GM23338 (cell line): ENCODE results near the gene PYGB.

Experiments used
- CREB1 ChIP-seq: fragments of 250-450 bp; sonication (Bioruptor Pico); IDR thresholded peaks from 2 replicates; pipeline ENCODE4 v1.5.0; 2020; ENCODE audit warnings: low read depth, mild to moderate bottlenecking, moderate library complexity
- EZH2 ChIP-seq: fragments of 200-600 bp; sonication (generic); IDR thresholded peaks from one replicate; pipeline ENCODE4 v1.8.0; 2017; ENCODE audit warnings: antibody characterized with exemption, mild to moderate bottlenecking, low read depth; ENCODE audit not compliant: unreplicated experiment
- EZH2phosphoT487 ChIP-seq: fragments of 200-600 bp; sonication (generic); IDR thresholded peaks from one replicate; pipeline ENCODE4 v1.8.1; 2018; ENCODE audit warnings: antibody characterized with exemption; ENCODE audit not compliant: unreplicated experiment
- JUNB ChIP-seq: IDR thresholded peaks from one replicate; pipeline ENCODE4 v1.6.1; 2016; ENCODE audit warnings: antibody characterized with exemption; ENCODE audit not compliant: unreplicated experiment
- NANOG ChIP-seq: IDR thresholded peaks from 2 replicates; pipeline ENCODE4 v1.6.1; 2016; ENCODE audit warnings: antibody characterized with exemption, borderline replicate concordance
- POLR2AphosphoS5 ChIP-seq: IDR thresholded peaks from 2 replicates; pipeline ENCODE4 v1.6.1; 2016; ENCODE audit warnings: antibody characterized with exemption, low read depth
- STAT1 ChIP-seq: IDR thresholded peaks from one replicate; pipeline ENCODE4 v1.6.1; 2016; ENCODE audit warnings: antibody characterized with exemption; ENCODE audit not compliant: unreplicated experiment
- ZNF114 ChIP-seq: fragments of 250-450 bp; sonication (Bioruptor Pico); IDR thresholded peaks from 2 replicates; pipeline ENCODE4 v1.5.0; 2020; ENCODE audit warnings: mild to moderate bottlenecking, moderate library complexity
- ZNF331 ChIP-seq: fragments of 250-450 bp; sonication (Bioruptor Pico); IDR thresholded peaks from 2 replicates; pipeline ENCODE4 v1.5.0; 2020; ENCODE audit warnings: low read depth, mild to moderate bottlenecking, moderate library complexity
- TF ChIP-seq, protein P1 (sequence below), 2 experiments: fragments of 200-600 bp in 1 of 2; sonication (generic) in 1 of 2; conservative IDR thresholded peaks; 2 replicates each; pipeline versions ENCODE4 v1.5.1 to v1.6.1; 2016 to 2017; ENCODE audit warnings: antibody characterized with exemption in 2 of 2, low read depth in 2 of 2, mild to moderate bottlenecking in 2 of 2, moderate library complexity in 1 of 2
- TF ChIP-seq, protein P2 (sequence below): IDR thresholded peaks from one replicate; pipeline ENCODE4 v1.6.1; 2018; ENCODE audit warnings: antibody characterized with exemption; ENCODE audit not compliant: unreplicated experiment
- TF ChIP-seq, protein P3 (sequence below): fragments of 250-450 bp; sonication (Bioruptor Pico); IDR thresholded peaks from 2 replicates; pipeline ENCODE4 v1.5.0; 2020; ENCODE audit warnings: mild to moderate bottlenecking, moderate library complexity

DNA sequence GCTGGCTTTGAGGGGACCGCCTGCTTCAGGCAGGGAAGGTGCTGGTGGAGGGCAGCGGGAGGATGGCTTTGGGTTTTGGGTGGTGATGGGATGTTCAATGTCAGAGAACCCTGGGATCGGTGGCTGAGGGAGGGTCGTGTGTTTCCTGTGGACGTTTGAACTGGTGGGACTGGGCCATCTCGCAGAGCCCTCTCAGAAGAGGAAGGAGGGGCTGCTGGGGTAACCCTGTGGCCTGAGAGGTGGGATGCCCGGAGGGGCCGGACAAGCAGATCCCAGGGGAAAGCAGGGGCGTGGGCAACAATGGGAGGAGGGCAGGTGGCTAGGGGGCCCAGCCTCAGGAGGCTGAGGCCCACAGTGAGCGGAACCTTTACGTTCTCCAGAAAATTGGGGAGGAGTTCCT, 34.9 kb downstream of the PYGB start:
- TF ChIP-seq EZH2 (no peak), CREB1 (CRISPR knock-in tag) (no peak), POLR2AphosphoS5 (no peak), ZNF114 (CRISPR knock-in tag) (no peak), EZH2phosphoT487 (no peak), STAT1 (no peak), JUNB (no peak), NANOG (no peak), ZNF331 (no peak)
- TF ChIP-seq, protein P1, sequence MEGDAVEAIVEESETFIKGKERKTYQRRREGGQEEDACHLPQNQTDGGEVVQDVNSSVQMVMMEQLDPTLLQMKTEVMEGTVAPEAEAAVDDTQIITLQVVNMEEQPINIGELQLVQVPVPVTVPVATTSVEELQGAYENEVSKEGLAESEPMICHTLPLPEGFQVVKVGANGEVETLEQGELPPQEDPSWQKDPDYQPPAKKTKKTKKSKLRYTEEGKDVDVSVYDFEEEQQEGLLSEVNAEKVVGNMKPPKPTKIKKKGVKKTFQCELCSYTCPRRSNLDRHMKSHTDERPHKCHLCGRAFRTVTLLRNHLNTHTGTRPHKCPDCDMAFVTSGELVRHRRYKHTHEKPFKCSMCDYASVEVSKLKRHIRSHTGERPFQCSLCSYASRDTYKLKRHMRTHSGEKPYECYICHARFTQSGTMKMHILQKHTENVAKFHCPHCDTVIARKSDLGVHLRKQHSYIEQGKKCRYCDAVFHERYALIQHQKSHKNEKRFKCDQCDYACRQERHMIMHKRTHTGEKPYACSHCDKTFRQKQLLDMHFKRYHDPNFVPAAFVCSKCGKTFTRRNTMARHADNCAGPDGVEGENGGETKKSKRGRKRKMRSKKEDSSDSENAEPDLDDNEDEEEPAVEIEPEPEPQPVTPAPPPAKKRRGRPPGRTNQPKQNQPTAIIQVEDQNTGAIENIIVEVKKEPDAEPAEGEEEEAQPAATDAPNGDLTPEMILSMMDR (conservative IDR thresholded peaks at IDR 0.05; ENCODE audit: low read depth in 2 of 2) = no peak
- TF ChIP-seq, protein P2, sequence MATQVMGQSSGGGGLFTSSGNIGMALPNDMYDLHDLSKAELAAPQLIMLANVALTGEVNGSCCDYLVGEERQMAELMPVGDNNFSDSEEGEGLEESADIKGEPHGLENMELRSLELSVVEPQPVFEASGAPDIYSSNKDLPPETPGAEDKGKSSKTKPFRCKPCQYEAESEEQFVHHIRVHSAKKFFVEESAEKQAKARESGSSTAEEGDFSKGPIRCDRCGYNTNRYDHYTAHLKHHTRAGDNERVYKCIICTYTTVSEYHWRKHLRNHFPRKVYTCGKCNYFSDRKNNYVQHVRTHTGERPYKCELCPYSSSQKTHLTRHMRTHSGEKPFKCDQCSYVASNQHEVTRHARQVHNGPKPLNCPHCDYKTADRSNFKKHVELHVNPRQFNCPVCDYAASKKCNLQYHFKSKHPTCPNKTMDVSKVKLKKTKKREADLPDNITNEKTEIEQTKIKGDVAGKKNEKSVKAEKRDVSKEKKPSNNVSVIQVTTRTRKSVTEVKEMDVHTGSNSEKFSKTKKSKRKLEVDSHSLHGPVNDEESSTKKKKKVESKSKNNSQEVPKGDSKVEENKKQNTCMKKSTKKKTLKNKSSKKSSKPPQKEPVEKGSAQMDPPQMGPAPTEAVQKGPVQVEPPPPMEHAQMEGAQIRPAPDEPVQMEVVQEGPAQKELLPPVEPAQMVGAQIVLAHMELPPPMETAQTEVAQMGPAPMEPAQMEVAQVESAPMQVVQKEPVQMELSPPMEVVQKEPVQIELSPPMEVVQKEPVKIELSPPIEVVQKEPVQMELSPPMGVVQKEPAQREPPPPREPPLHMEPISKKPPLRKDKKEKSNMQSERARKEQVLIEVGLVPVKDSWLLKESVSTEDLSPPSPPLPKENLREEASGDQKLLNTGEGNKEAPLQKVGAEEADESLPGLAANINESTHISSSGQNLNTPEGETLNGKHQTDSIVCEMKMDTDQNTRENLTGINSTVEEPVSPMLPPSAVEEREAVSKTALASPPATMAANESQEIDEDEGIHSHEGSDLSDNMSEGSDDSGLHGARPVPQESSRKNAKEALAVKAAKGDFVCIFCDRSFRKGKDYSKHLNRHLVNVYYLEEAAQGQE = no peak
- TF ChIP-seq, protein P3, sequence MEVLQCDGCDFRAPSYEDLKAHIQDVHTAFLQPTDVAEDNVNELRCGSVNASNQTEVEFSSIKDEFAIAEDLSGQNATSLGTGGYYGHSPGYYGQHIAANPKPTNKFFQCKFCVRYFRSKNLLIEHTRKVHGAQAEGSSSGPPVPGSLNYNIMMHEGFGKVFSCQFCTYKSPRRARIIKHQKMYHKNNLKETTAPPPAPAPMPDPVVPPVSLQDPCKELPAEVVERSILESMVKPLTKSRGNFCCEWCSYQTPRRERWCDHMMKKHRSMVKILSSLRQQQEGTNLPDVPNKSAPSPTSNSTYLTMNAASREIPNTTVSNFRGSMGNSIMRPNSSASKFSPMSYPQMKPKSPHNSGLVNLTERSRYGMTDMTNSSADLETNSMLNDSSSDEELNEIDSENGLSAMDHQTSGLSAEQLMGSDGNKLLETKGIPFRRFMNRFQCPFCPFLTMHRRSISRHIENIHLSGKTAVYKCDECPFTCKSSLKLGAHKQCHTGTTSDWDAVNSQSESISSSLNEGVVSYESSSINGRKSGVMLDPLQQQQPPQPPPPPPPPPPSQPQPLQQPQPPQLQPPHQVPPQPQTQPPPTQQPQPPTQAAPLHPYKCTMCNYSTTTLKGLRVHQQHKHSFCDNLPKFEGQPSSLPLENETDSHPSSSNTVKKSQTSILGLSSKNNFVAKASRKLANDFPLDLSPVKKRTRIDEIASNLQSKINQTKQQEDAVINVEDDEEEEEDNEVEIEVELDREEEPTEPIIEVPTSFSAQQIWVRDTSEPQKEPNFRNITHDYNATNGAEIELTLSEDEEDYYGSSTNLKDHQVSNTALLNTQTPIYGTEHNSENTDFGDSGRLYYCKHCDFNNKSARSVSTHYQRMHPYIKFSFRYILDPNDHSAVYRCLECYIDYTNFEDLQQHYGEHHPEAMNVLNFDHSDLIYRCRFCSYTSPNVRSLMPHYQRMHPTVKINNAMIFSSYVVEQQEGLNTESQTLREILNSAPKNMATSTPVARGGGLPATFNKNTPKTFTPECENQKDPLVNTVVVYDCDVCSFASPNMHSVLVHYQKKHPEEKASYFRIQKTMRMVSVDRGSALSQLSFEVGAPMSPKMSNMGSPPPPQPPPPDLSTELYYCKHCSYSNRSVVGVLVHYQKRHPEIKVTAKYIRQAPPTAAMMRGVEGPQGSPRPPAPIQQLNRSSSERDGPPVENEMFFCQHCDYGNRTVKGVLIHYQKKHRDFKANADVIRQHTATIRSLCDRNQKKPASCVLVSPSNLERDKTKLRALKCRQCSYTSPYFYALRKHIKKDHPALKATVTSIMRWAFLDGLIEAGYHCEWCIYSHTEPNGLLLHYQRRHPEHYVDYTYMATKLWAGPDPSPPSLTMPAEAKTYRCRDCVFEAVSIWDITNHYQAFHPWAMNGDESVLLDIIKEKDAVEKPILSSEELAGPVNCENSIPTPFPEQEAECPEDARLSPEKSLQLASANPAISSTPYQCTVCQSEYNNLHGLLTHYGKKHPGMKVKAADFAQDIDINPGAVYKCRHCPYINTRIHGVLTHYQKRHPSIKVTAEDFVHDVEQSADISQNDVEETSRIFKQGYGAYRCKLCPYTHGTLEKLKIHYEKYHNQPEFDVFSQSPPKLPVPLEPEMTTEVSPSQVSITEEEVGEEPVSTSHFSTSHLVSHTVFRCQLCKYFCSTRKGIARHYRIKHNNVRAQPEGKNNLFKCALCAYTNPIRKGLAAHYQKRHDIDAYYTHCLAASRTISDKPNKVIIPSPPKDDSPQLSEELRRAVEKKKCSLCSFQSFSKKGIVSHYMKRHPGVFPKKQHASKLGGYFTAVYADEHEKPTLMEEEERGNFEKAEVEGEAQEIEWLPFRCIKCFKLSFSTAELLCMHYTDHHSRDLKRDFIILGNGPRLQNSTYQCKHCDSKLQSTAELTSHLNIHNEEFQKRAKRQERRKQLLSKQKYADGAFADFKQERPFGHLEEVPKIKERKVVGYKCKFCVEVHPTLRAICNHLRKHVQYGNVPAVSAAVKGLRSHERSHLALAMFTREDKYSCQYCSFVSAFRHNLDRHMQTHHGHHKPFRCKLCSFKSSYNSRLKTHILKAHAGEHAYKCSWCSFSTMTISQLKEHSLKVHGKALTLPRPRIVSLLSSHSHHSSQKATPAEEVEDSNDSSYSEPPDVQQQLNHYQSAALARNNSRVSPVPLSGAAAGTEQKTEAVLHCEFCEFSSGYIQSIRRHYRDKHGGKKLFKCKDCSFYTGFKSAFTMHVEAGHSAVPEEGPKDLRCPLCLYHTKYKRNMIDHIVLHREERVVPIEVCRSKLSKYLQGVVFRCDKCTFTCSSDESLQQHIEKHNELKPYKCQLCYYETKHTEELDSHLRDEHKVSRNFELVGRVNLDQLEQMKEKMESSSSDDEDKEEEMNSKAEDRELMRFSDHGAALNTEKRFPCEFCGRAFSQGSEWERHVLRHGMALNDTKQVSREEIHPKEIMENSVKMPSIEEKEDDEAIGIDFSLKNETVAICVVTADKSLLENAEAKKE (CRISPR knock-in tag) = no peak
